Islet of Langerhans (tissue), 1 donor: ENCODE results near the gene FYTTD1.

Source experiments
- FAIRE-seq: peaks from one replicate; lab custom pipeline; 2011; peaks lifted over from hg19 to GRCh38; lab: Jason Lieb, UNC

FYTTD1 gene

GRCh38 chr3:197737749-197738462 is 11.8 kb upstream of the FYTTD1 start:
- FAIRE-seq: no peak

GRCh38 chr3:197742787-197743186 is 6.9 kb upstream of the FYTTD1 start:
- FAIRE-seq: no peak

- no peak for FAIRE-seq
These were observed 3.5 kb upstream of the FYTTD1 start for GRCh38 chr3:197746209-197746608.

GRCh38 chr3:197746801-197747237 is 2.9 kb upstream of the FYTTD1 start:
- no peak for FAIRE-seq

- FAIRE-seq: peak; percentile 9
These were observed 927 bp upstream of the FYTTD1 start for GRCh38 chr3:197748597-197749314.

GRCh38 chr3:197749315-197749600 is 425 bp upstream of the FYTTD1 start:
- FAIRE-seq: no peak

GRCh38 chr3:197750396-197750831 is 731 bp downstream of the FYTTD1 start:
- no peak for FAIRE-seq

- FAIRE-seq: no peak
These were observed 1.4 kb downstream of the FYTTD1 start for GRCh38 chr3:197750858-197751737.

GRCh38 chr3:197752107-197752506 is 2.4 kb downstream of the FYTTD1 start:
- no peak for FAIRE-seq

GRCh38 chr3:197753263-197753662 is 3.6 kb downstream of the FYTTD1 start:
- no peak for FAIRE-seq

- FAIRE-seq: no peak
These were observed 7.0 kb downstream of the FYTTD1 start for GRCh38 chr3:197756704-197757103.

- no peak for FAIRE-seq
These were observed 8.8 kb downstream of the FYTTD1 start for GRCh38 chr3:197758512-197758911.

GRCh38 chr3:197761784-197762183 is 12.1 kb downstream of the FYTTD1 start:
- FAIRE-seq: no peak

GRCh38 chr3:197775317-197775716 is 25.6 kb downstream of the FYTTD1 start:
- no peak for FAIRE-seq

- FAIRE-seq: no peak
These were observed 32.5 kb downstream of the FYTTD1 start for GRCh38 chr3:197782230-197782629.

- no peak for FAIRE-seq
These were observed 34.4 kb downstream of the FYTTD1 start for GRCh38 chr3:197784019-197784585.

GRCh38 chr3:197787412-197787811 is 37.7 kb downstream of the FYTTD1 start:
- FAIRE-seq: no peak

GRCh38 chr3:197789309-197789708 is 39.6 kb downstream of the FYTTD1 start:
- FAIRE-seq: no peak

GRCh38 chr3:197790033-197790432 is 40.4 kb downstream of the FYTTD1 start:
- peak; percentile 9 for FAIRE-seq

GRCh38 chr3:197791113-197791891 is 41.6 kb downstream of the FYTTD1 start, which contains the start of gene LRCH3:
Gene LRCH3 (plus strand): TSS chr3:197791254. CDS start chr3:197791279, 25 bp downstream.
- FAIRE-seq: no peak

GRCh38 chr3:197791892-197792647 is 42.4 kb downstream of the FYTTD1 start:
- no peak for FAIRE-seq
